Measurements from ENCODE around the gene TTLL11.

DNA sequence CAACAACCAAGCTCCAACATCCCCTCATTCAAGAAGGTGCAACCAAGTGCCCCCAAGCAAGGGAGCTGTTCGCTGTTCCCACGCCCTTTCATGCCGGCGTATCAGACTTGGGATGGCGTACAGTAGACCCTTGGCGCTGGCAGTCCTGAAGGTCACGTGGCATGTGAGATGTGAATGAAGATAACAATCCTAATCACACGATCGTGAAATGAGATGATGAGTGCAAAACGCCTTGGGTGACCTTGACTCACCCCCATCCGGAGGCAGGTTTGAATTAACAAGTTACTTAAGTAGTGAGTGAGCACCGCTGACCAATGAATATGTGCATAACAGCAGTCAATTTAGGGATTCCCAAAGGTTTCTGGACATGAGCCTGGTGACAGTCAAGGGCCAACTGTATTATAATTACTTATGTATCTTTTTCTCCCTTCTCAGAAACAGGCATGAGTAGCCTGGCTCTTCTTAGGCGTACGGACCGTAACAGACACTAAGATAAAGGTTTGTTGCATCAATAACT lies 150.2 kb downstream of the TTLL11 start:
- TF ChIP-seq, protein P1, sequence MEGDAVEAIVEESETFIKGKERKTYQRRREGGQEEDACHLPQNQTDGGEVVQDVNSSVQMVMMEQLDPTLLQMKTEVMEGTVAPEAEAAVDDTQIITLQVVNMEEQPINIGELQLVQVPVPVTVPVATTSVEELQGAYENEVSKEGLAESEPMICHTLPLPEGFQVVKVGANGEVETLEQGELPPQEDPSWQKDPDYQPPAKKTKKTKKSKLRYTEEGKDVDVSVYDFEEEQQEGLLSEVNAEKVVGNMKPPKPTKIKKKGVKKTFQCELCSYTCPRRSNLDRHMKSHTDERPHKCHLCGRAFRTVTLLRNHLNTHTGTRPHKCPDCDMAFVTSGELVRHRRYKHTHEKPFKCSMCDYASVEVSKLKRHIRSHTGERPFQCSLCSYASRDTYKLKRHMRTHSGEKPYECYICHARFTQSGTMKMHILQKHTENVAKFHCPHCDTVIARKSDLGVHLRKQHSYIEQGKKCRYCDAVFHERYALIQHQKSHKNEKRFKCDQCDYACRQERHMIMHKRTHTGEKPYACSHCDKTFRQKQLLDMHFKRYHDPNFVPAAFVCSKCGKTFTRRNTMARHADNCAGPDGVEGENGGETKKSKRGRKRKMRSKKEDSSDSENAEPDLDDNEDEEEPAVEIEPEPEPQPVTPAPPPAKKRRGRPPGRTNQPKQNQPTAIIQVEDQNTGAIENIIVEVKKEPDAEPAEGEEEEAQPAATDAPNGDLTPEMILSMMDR (IDR thresholded peaks at IDR 0.05; ENCODE audit: low read depth, low read length) = no peak
- TF ChIP-seq, protein P2, sequence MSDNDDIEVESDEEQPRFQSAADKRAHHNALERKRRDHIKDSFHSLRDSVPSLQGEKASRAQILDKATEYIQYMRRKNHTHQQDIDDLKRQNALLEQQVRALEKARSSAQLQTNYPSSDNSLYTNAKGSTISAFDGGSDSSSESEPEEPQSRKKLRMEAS (IDR thresholded peaks at IDR 0.05; ENCODE audit: low read depth, low read length) = no peak
